ENCODE results near the gene PAXX.

Gene PAXX

DNA sequence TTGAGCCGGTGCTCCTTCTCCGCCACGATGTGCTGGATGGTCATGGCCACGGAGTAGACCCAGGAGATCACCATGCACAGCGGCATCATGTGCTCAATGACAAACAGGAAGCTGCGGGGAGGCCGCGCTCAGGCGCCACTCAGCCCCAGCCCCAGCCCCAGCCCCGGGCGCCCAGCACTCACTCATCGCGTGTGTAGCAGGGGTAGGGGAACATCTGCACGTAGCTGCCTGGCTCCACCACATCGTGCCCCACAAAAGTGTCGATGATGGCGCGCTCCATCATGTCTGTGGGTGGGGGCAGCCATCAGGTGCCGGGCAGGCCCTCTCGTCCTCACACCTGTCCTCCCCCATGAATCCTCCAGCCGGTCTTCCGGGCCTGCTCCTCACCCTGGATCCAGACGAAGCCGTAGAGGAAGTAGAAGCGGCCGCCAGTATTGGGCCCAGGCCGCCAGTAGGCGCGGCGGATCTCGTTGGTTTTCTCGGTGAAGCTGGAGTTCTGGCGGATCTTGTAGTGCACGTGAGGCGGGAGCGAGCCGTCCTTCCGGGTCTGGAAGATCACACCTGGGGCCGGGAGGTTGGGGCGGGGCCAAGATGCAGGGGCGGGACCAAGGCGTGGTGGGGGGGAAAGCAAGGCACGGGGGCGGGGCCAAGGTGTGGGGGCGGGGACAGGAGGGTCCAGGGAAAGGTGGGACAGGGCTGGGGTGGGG, 25.7 kb downstream of the PAXX start:
- no peak overlapping the region for H3K4me3 ChIP-seq (replicated peaks in 1 of 2; ENCODE audit: low read depth in 2 of 2, low read length in 2 of 2)
- no peak for DNase-seq (ENCODE audit: low read depth in 2 of 2)
- TF ChIP-seq, protein P1, sequence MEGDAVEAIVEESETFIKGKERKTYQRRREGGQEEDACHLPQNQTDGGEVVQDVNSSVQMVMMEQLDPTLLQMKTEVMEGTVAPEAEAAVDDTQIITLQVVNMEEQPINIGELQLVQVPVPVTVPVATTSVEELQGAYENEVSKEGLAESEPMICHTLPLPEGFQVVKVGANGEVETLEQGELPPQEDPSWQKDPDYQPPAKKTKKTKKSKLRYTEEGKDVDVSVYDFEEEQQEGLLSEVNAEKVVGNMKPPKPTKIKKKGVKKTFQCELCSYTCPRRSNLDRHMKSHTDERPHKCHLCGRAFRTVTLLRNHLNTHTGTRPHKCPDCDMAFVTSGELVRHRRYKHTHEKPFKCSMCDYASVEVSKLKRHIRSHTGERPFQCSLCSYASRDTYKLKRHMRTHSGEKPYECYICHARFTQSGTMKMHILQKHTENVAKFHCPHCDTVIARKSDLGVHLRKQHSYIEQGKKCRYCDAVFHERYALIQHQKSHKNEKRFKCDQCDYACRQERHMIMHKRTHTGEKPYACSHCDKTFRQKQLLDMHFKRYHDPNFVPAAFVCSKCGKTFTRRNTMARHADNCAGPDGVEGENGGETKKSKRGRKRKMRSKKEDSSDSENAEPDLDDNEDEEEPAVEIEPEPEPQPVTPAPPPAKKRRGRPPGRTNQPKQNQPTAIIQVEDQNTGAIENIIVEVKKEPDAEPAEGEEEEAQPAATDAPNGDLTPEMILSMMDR (IDR thresholded peaks at IDR 0.05; ENCODE audit: low read depth, low read length): no peak

DNA sequence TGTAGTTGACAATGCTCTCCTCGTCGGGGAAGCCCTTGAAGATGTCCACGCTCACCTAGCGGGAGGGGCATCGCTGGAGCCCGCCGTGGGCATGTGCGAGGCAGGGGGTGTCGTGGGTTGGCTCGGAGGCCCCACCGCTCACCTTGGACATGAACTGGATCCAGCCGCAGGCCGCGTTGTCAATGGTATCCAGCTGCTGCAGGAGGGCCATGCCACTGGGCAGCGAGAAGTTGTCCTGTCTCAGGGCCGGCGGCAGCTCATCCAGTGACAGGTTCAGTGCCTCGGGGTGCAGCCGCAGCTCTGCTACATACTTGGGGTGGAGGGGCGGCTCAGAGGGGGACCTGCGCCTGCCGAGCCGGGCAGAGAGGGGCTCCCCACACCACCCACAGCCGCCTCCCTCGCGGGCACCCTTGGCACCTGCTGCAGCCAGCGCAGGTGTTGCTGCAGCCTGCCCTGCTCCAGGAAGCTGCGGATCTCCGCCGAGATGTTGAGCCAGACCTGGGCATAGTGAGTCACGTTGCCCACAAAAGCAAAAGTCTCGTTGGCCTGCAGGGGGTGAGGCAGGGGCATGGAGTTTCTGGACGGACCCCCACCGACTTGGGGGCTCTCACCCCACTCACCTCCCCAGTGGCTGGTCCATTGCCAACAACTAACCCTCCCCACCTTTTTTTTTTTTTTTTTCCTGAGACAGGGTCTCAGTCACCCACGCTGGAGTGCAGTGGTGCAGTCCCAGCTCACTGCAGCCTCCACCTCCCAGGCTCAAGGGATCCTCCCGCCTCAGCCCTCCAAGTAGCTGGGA, 26.7 kb downstream of the PAXX start:
- H3K4me3 ChIP-seq (replicated peaks in 1 of 2; ENCODE audit: low read depth in 2 of 2, low read length in 2 of 2): no peak overlapping the region
- TF ChIP-seq, protein P1 (IDR thresholded peaks at IDR 0.05; ENCODE audit: low read depth, low read length): no peak
- DNase-seq (ENCODE audit: low read depth in 2 of 2): no peak

DNA sequence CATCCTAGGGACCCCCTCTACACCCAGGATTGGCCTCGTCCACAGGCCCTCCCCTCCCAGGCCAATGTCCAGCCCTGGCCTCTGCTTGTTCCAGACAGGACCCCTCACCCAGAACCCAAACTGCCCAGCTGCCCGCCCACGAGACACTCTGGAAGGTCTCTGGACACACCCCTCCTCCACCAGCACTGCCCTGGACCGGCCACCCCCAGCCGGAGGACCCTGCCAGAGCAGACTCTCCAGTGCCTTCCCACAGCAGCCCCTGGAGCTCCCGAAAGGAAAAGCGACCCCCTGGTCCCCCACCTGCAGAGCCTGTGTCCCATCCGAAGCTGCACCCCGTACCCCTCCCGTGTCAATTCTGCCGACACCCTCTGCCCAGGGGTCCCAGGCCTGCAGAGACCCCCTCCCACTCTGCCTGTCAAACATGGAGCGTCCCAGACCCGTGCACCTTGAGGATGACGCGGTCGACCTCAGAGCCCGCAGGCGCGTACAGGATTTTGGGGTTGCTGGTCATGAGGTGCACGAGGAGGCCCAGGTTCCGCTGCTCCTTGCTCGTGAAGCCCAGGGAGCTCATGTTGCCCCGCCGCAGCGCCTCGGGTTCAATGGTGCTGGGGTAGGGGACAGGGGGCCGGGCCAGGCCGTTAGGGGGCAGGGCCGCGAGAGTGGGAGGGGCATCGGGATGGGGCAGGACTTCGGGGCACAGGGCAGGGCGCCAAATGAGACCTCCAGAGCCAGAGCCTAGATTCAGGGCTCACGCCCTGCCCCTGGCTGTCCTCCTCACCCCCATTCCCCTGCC, 27.9 kb downstream of the PAXX start:
- DNase-seq (ENCODE audit: low read depth in 2 of 2): no peak
- TF ChIP-seq, protein P1 (IDR thresholded peaks at IDR 0.05; ENCODE audit: low read depth, low read length): no peak
- H3K4me3 ChIP-seq (replicated peaks in 1 of 2; ENCODE audit: low read depth in 2 of 2, low read length in 2 of 2): no peak overlapping the region

DNA sequence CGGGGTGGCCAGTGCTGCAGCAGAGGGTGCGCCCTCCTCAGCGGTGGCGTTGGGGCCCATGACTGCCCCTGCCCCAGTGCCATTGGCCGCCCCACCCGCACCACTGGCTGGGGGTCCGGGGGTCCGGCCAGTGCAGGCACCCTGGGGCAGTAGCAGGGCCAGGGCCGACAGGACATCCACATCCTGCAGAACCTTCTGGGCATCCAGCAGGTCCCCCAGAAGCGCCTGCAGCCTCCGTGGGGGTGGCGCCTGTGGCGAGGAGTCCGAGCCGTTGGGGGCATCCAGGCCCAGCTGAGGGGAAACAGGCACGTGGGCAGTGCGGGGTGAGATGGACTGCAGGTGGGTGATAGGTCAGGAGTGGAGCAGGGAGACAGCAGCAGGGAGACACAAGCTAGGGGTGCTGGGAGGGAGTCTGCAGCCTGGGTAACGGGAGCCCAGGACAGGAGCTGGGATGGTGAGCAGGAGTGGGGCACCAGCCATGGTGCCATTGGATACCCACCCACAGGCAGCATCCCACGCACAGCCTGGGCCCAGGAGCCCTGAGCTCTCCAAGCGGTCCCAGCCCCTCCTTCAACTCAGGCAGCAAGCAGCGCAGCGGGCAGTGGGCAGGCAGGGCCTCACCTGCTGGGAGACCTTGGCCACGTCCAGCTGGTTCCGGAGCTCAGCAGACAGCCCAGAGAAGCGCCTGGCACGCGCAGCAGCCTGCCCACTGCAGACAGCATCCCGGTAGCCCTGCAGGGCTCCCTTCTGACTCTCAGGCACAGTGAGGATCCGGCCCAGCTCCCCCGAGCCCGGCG, 28.7 kb downstream of the PAXX start:
- TF ChIP-seq, protein P1 (IDR thresholded peaks at IDR 0.05; ENCODE audit: low read depth, low read length): no peak
- H3K4me3 ChIP-seq (replicated peaks in 1 of 2; ENCODE audit: low read depth in 2 of 2, low read length in 2 of 2): no peak overlapping the region
- DNase-seq (ENCODE audit: low read depth in 2 of 2): no peak

DNA sequence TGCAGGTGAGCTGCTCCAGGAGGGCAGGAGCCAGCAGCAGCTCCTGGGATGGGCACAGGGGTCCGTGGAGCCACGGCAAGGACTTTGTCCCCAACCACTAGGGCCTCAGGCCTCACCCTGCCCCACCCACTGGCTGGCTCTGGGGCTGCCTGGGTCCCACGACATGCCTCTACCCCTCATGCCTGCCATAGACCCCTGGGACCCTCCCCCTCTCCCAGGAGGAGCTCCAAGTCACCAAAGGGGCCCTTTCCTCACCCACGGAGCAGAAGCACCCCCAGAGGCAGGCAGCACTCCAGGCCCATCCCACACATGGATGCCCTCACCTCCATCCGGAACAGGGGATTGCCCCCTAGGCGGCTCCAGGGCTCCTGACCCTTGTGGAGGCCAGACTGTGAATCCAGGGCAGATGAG, 29.4 kb downstream of the PAXX start:
- TF ChIP-seq, protein P1 (IDR thresholded peaks at IDR 0.05; ENCODE audit: low read depth, low read length): no peak
- DNase-seq (ENCODE audit: low read depth in 2 of 2): no peak
- no peak overlapping the region for H3K4me3 ChIP-seq (replicated peaks in 1 of 2; ENCODE audit: low read depth in 2 of 2, low read length in 2 of 2)

All from cardiac fibroblast (primary cell).